Subcutaneous adipose tissue (tissue), 4 donors: Measurements from ENCODE around the gene RAB11FIP5. TPM values are rescaled to one million over a fixed set of nuclear protein-coding genes. Genes with fewer than 3 reads are reported as not detected.

Experiments
- CTCF ChIP-seq: fragments of 450-650 bp; IDR thresholded peaks from one replicate; pipeline ENCODE4 v1.5.1; 2016; ENCODE audit warnings: low read depth, mild to moderate bottlenecking, control low read depth, antibody characterized with exemption, moderate library complexity
- total RNA-seq, 4 donors: library from RNA; depleted of rRNA; stranded (reverse); fragments of >200 nt; gene quantifications; one replicate each; pipeline ENCODE4 v1.1.0, GENCODE V29; 2016

The RAB11FIP5 gene
- total RNA-seq, 4 donors from 2014 or later, result 12.2 to 21.1 (median 15.5) TPM

DNA sequence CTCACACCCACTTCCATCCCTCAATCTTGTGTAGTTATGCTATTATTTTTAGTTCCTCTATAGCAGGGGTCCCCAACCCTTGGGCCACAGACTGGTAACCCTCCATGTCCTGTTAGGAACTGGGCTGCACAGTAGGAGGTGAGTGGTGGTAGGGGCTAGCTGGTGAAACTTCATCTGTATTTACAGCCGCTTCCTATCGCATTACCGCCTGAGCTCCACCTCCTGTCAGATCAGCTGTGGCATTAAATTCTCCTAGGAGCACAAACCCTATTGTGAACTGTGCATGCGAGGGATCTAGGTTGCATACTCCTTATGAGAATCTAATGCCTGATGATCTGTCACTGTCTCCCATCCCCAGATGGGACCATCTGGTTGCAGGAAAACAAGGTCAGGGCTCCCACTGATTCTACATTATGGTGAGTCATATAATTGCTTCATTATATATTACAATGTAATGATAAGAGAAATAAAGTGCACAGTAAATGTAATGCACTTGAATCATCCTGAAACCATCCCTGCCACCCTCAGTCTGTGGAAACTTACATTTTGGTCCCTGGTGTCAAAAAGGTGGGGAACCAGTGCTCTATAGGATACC is 1.6 kb upstream of the RAB11FIP5 start:
- no peak for TF ChIP-seq CTCF

GRCh38 chr2:73112026-73112912 is 479 bp downstream of the RAB11FIP5 start:
- no peak for TF ChIP-seq CTCF

- no peak for TF ChIP-seq CTCF
These were observed 1.4 kb downstream of the RAB11FIP5 start for GRCh38 chr2:73111073-73112025.

GRCh38 chr2:73110168-73111072 is 2.3 kb downstream of the RAB11FIP5 start:
- TF ChIP-seq CTCF, result no peak

- TF ChIP-seq CTCF, result no peak
These were observed 3.1 kb downstream of the RAB11FIP5 start for GRCh38 chr2:73109431-73110167.
